Endothelial cell of umbilical vein (primary cell): ENCODE data around the gene NR0B2. TPM values are rescaled to one million over a fixed set of nuclear protein-coding genes. Genes with fewer than 3 reads are reported as not detected.

Source experiments
- BruUV-seq: library from RNA; stranded (reverse); fragments of 400-500 nt; replicated peaks from 2 replicates; lab custom pipeline; 2021; lab: Mats Ljungman, UMichigan
- CTCF ChIA-PET: fragments of 300-600, 350-600 bp; sonication (Branson Sonifier 250); formaldehyde crosslinking; loops from one replicate; lab custom pipeline; 2021; ENCODE audit warnings: antibody characterized with exemption, inconsistent platforms; lab: Charles Lee
- POLR2A ChIA-PET: fragments of 300-600, 350-600 bp; sonication (Branson Sonifier 250); formaldehyde crosslinking; loops from one replicate; lab custom pipeline; 2021; ENCODE audit warnings: antibody characterized with exemption, inconsistent platforms; lab: Charles Lee
- DNase-seq: peaks from one replicate; pipeline ENCODE4 v3.0.0-alpha.2; 2011; ENCODE audit warnings: low read depth, low spot score
- FAIRE-seq: peaks from 2 replicates; lab custom pipeline; 2011; peaks lifted over from hg19 to GRCh38; lab: Jason Lieb, UNC
- H2AFZ ChIP-seq: 2 replicates; pipeline ENCODE4 v1.6.0; 2012; ENCODE audit warnings: low read depth, low read length, control low read depth, inconsistent platforms
- H3K27ac ChIP-seq: 2 replicates; pipeline ENCODE4 v1.5.1; 2011; ENCODE audit warnings: low read depth, mild to moderate bottlenecking, control low read depth, low read length, moderate library complexity; ENCODE audit not compliant: insufficient read depth
- H3K27me3 ChIP-seq, 2 experiments: 2 replicates each; pipeline versions ENCODE4 v1.6.0 to v1.6.1; 2011; ENCODE audit warnings: low read length in 2 of 2, mixed read lengths in 1 of 2; ENCODE audit not compliant: control insufficient read depth in 2 of 2, insufficient read depth in 2 of 2
- H3K36me3 ChIP-seq, 2 experiments: 2 replicates in 1 of 2; 3 replicates in 1 of 2; pipeline ENCODE4 v1.5.1; 2011; ENCODE audit warnings: low read length in 2 of 2, mild to moderate bottlenecking in 1 of 2, moderate library complexity in 1 of 2; ENCODE audit not compliant: control insufficient read depth in 2 of 2, insufficient read depth in 2 of 2; ENCODE audit errors: extremely low read depth in 1 of 2
- H3K4me1 ChIP-seq: 3 replicates; pipeline ENCODE4 v1.5.1; 2011; ENCODE audit warnings: mild to moderate bottlenecking, low read length; ENCODE audit not compliant: control insufficient read depth, insufficient read depth; ENCODE audit errors: extremely low read depth
- H3K4me2 ChIP-seq: 2 replicates; pipeline ENCODE4 v1.6.1; 2011; ENCODE audit warnings: low read length, control low read depth, mixed read lengths; ENCODE audit not compliant: insufficient read depth
- H3K4me3 ChIP-seq, 3 experiments: fragments of 200-600 bp in 1 of 3; sonication (generic), shearing (Covaris generic) in 1 of 3; replicated peaks in 1 of 3; 2 replicates each; pipeline ENCODE4 v1.5.1; 2011 to 2016; ENCODE audit warnings: control low read depth in 3 of 3, low read length in 3 of 3, mild to moderate bottlenecking in 2 of 3, inconsistent platforms in 1 of 3, low read depth in 1 of 3, moderate library complexity in 1 of 3; ENCODE audit not compliant: insufficient read depth in 1 of 3
- H3K79me2 ChIP-seq: 2 replicates; pipeline ENCODE4 v1.6.0; 2012; ENCODE audit warnings: low read length, inconsistent platforms; ENCODE audit not compliant: control insufficient read depth, insufficient read depth
- H3K9ac ChIP-seq: replicated peaks from 2 replicates; pipeline ENCODE3; 2011; ENCODE audit warnings: low read length, control low read depth; ENCODE audit not compliant: insufficient read depth; ENCODE audit errors: extremely low read depth
- H3K9me1 ChIP-seq: replicated peaks from 3 replicates; pipeline ENCODE4 v1.6.0; 2011; ENCODE audit warnings: mild to moderate bottlenecking, low read length; ENCODE audit not compliant: control insufficient read depth, insufficient read depth; ENCODE audit errors: extremely low read depth
- H3K9me3 ChIP-seq: replicated peaks from 2 replicates; pipeline ENCODE4 v1.5.1; 2012; ENCODE audit warnings: low read length, inconsistent platforms; ENCODE audit not compliant: control insufficient read depth, insufficient read depth
- H4K20me1 ChIP-seq: replicated peaks from 2 replicates; pipeline ENCODE3; 2011; ENCODE audit warnings: mild to moderate bottlenecking, low read length; ENCODE audit not compliant: control insufficient read depth, insufficient read depth; ENCODE audit errors: extremely low read depth
- EZH2 ChIP-seq: IDR thresholded peaks from 2 replicates; pipeline ENCODE4 v1.6.1; 2012; ENCODE audit warnings: borderline replicate concordance, low read depth, mild to moderate bottlenecking, moderate library complexity, low read length, inconsistent platforms; ENCODE audit not compliant: severe bottlenecking
- FOS ChIP-seq: IDR thresholded peaks from 2 replicates; pipeline ENCODE4 v1.6.1; 2011; ENCODE audit warnings: mild to moderate bottlenecking, low read length, moderate library complexity, borderline replicate concordance; ENCODE audit not compliant: insufficient read depth
- GATA2 ChIP-seq: IDR thresholded peaks from 2 replicates; pipeline ENCODE4 v1.7.0; 2011; ENCODE audit warnings: low read depth, mild to moderate bottlenecking, moderate library complexity, mixed read lengths, low read length; ENCODE audit not compliant: insufficient read length, insufficient read depth
- JUN ChIP-seq: IDR thresholded peaks from 2 replicates; pipeline ENCODE4 v1.6.1; 2011; ENCODE audit warnings: borderline replicate concordance, low read depth; ENCODE audit not compliant: insufficient read length, insufficient read depth
- MYC ChIP-seq: IDR thresholded peaks from one replicate; pipeline ENCODE4 v1.6.1; 2011; ENCODE audit warnings: mild to moderate bottlenecking, low read depth, low read length
- POLR2A ChIP-seq: IDR thresholded peaks from 2 replicates; pipeline ENCODE4 v1.6.1; 2012; ENCODE audit warnings: low read depth, mild to moderate bottlenecking, control low read depth, low read length
- POLR2AphosphoS5 ChIP-seq: IDR thresholded peaks from 2 replicates; pipeline ENCODE4 v1.6.1; 2012; ENCODE audit warnings: low read depth, mild to moderate bottlenecking, control low read depth, low read length, moderate library complexity; ENCODE audit not compliant: insufficient read depth
- dilution Hi-C: fragments of 300-500 bp; cut with MboI; formaldehyde crosslinking; loops from one replicate; pipeline ENCODE4 v1.15.0; 2019; ENCODE audit warnings: low sequenced_read_pairs; ENCODE audit not compliant: extremely low pct_ligation_motif_present
- intact Hi-C: fragments of 100-400 bp; cut with micrococcal nuclease; formaldehyde crosslinking; loops from one replicate; pipeline ENCODE4 v1.10.0; 2022
- polyA plus RNA-seq, 4 experiments: library from polyadenylated mRNA; depleted of rRNA in 3 of 4; stranded (reverse) in 3 of 4; unstranded in 1 of 4; fragments of >200 nt; gene quantifications; 2 replicates each; pipeline versions ENCODE4 v1.2.1 to v1.2.3, GENCODE V29; 2011 to 2012; ENCODE audit warnings: missing spikeins in 1 of 4
- total RNA-seq: library from RNA; stranded (reverse); gene quantifications from 2 replicates; pipeline ENCODE4 v1.2.3, GENCODE V29; 2021
- TF ChIP-seq, protein P1 (sequence below), 2 donors: IDR thresholded peaks; 1 replicate in 1 of 2; 2 replicates in 1 of 2; pipeline ENCODE4 v1.5.1; 2011; ENCODE audit warnings: low read length in 2 of 2, mild to moderate bottlenecking in 2 of 2, moderate library complexity in 2 of 2, control low read depth in 1 of 2, inconsistent platforms in 1 of 2, low read depth in 1 of 2; ENCODE audit not compliant: insufficient read depth in 1 of 2; ENCODE audit errors: extremely low read depth in 1 of 2
- TF ChIP-seq, protein P2 (sequence below): IDR thresholded peaks from 2 replicates; pipeline ENCODE4 v1.6.1; 2011; ENCODE audit not compliant: insufficient read depth, insufficient read length

NR0B2 gene
- total and polyA plus RNA-seq, 2 donors (not counting 3 experiments of a cell fraction or from before 2014, with no cell fraction given): not detected

DNA sequence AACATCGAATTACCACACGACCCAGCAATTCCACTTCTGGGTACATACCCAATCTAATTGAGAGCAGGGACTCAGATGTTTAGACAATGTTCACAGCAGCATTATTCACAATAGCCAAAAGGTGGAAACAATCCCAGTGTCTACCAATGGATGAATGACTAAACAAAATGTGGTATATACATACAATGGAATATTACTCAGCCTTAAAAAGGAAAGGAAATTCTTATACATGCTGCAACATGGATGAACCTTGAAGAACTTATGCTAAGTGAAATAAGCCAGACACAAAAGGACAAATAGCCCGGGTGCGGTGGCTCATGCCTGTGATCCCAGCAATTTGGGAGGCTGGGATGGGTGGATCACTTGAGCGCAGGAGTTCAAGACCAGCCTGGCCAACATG, 39.6 kb upstream of the NR0B2 start:
- no peak for DNase-seq
- no peak for FAIRE-seq
- intact Hi-C loops (no loop called here), dilution Hi-C loops (no loop called here)
- no peaks in the 10 kb centered on the region for H3K79me2 ChIP-seq
- H3K36me3 ChIP-seq: no peaks in the 10 kb centered on the region
- H4K20me1 ChIP-seq: no peaks in the 10 kb centered on the region
- BruUV-seq: no TSS peak
- no peak overlapping the region for H3K4me3 ChIP-seq
- H3K9ac ChIP-seq: no peak overlapping the region
- H2AFZ ChIP-seq: no peak overlapping the region
- TF ChIP-seq EZH2 (no peak), POLR2AphosphoS5 (no peak), POLR2A (no peak), MYC (no peak), FOS (no peak), JUN (no peak), GATA2 (no peak)
- TF ChIP-seq, protein P1, sequence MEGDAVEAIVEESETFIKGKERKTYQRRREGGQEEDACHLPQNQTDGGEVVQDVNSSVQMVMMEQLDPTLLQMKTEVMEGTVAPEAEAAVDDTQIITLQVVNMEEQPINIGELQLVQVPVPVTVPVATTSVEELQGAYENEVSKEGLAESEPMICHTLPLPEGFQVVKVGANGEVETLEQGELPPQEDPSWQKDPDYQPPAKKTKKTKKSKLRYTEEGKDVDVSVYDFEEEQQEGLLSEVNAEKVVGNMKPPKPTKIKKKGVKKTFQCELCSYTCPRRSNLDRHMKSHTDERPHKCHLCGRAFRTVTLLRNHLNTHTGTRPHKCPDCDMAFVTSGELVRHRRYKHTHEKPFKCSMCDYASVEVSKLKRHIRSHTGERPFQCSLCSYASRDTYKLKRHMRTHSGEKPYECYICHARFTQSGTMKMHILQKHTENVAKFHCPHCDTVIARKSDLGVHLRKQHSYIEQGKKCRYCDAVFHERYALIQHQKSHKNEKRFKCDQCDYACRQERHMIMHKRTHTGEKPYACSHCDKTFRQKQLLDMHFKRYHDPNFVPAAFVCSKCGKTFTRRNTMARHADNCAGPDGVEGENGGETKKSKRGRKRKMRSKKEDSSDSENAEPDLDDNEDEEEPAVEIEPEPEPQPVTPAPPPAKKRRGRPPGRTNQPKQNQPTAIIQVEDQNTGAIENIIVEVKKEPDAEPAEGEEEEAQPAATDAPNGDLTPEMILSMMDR (IDR thresholded peaks at IDR 0.05; ENCODE audit: extremely low read depth in 1 of 2, insufficient read depth in 1 of 2, low read depth in 1 of 2, low read length in 2 of 2): no peak
- TF ChIP-seq, protein P2, sequence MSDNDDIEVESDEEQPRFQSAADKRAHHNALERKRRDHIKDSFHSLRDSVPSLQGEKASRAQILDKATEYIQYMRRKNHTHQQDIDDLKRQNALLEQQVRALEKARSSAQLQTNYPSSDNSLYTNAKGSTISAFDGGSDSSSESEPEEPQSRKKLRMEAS: no peak
- peaks cover 8% of the 10 kb centered on the region for H3K4me1 ChIP-seq
- H3K27ac ChIP-seq: no peak overlapping the region
- peaks cover 1 to 4% of the 10 kb centered on the region in 2 experiments for H3K27me3 ChIP-seq
- H3K4me2 ChIP-seq: no peak overlapping the region
- no peaks in the 10 kb centered on the region for H3K9me1 ChIP-seq
- POLR2A ChIA-PET: no interaction called here
- H3K9me3 ChIP-seq: no peaks in the 10 kb centered on the region
- CTCF ChIA-PET: no interaction called here
